PC-9 (cell line): ENCODE data around the gene MAP3K5.

Source experiments
- CTCF ChIP-seq: fragments of 200-600 bp; sonication (generic); conservative IDR thresholded peaks from 2 replicates; pipeline ENCODE4 v1.6.1; 2017; ENCODE audit warnings: mixed run types, antibody characterized with exemption, mild to moderate bottlenecking, moderate library complexity
- EZH2 ChIP-seq: fragments of 200-600 bp; sonication (generic); IDR thresholded peaks from 2 replicates; pipeline ENCODE4 v1.8.0; 2017; ENCODE audit warnings: antibody characterized with exemption, low read depth

- TF ChIP-seq EZH2, result no peak
- TF ChIP-seq CTCF, result no peak
Measured at GRCh38 chr6:136795996-136796395, 3.7 kb upstream of the MAP3K5 start.
